ENCODE data around the gene FAM3C. TPM values are rescaled to one million over a fixed set of nuclear protein-coding genes. Genes with fewer than 3 reads are reported as not detected.
A peak's percentile ranks its signal among the peaks of the same experiment; 100 is the strongest.

The FAM3C gene
- total and polyA plus RNA-seq, 4 donors = 16.5 to 32.3 (median 22.5) TPM

GRCh38 chr7:121313793-121314676 is 82.1 kb downstream of the FAM3C start:
- H3K9me3 ChIP-seq (ENCODE audit: control insufficient read depth in 4 of 4, low read length in 3 of 4) = no peaks in the 10 kb centered on the region
- H3K9ac ChIP-seq (ENCODE audit: low read depth in 1 of 2, low read length in 2 of 2) = no peak overlapping the region
- H3K27me3 ChIP-seq (ENCODE audit: control insufficient read depth in 4 of 4, insufficient read depth in 4 of 4, low read length in 3 of 4) = no peaks in the 10 kb centered on the region
- H3K36me3 ChIP-seq (ENCODE audit: control insufficient read depth in 4 of 4, insufficient read depth in 3 of 4, low read depth in 1 of 4, low read length in 3 of 4) = no peaks in the 10 kb centered on the region
- H3K27ac ChIP-seq (ENCODE audit: low read depth in 1 of 2, low read length in 2 of 2) = no peak overlapping the region
- WGBS = 29% methylated on average over 9 of the region's 9 CpGs
- DNase-seq (ENCODE audit: low spot score) = no peak
- TF ChIP-seq HNF4A (conservative IDR thresholded peaks at IDR 0.05) = peak in 1 of 2 donors; percentile 9
- no peak for TF ChIP-seq MAX (IDR thresholded peaks at IDR 0.05)
- H3K4me3 ChIP-seq (ENCODE audit: low read depth in 1 of 3, low read length in 3 of 3) = peak overlapping the region in 2 of 3 donors; percentile 17 to 36
- H3K4me1 ChIP-seq (ENCODE audit: control insufficient read depth in 4 of 4, insufficient read depth in 4 of 4, low read length in 3 of 4) = peaks cover 0 to 8% (median 6%) of the 10 kb centered on the region in 4 donors

GRCh38 chr7:121313220-121313792 is 82.8 kb downstream of the FAM3C start:
- no peak overlapping the region for H3K27ac ChIP-seq (ENCODE audit: low read depth in 1 of 2, low read length in 2 of 2)
- H3K9me3 ChIP-seq (ENCODE audit: control insufficient read depth in 4 of 4, low read length in 3 of 4) = no peaks in the 10 kb centered on the region
- no peak overlapping the region for H3K9ac ChIP-seq (ENCODE audit: low read depth in 1 of 2, low read length in 2 of 2)
- TF ChIP-seq ZBTB33 (IDR thresholded peaks at IDR 0.05) (no peak), CTCF (IDR thresholded peaks at IDR 0.05; ENCODE audit: low read depth, low read length, missing input control) (no peak), TAF1 (conservative IDR thresholded peaks at IDR 0.05) (no peak), HNF4G (IDR thresholded peaks at IDR 0.05) (no peak), RXRA (IDR thresholded peaks at IDR 0.05) (no peak), ATF3 (IDR thresholded peaks at IDR 0.05) (no peak), EGR1 (IDR thresholded peaks at IDR 0.05; ENCODE audit: low read depth in 2 of 2) (no peak), JUND (IDR thresholded peaks at IDR 0.05) (no peak), REST (IDR thresholded peaks at IDR 0.05) (no peak), YY1 (IDR thresholded peaks at IDR 0.05) (no peak), MAX (IDR thresholded peaks at IDR 0.05) (no peak), FOXA2 (IDR thresholded peaks at IDR 0.05) (no peak), GABPA (IDR thresholded peaks at IDR 0.05 in 1 of 2, conservative IDR thresholded peaks at IDR 0.05 in 1 of 2) (no peak)
- DNase-seq (ENCODE audit: low spot score) = no peak
- no peak overlapping the region for H3K4me3 ChIP-seq (ENCODE audit: low read depth in 1 of 3, low read length in 3 of 3)
- no peaks in the 10 kb centered on the region for H3K27me3 ChIP-seq (ENCODE audit: control insufficient read depth in 4 of 4, insufficient read depth in 4 of 4, low read length in 3 of 4)
- peaks cover 0 to 8% (median 6%) of the 10 kb centered on the region in 4 donors for H3K4me1 ChIP-seq (ENCODE audit: control insufficient read depth in 4 of 4, insufficient read depth in 4 of 4, low read length in 3 of 4)
- WGBS = 65% methylated on average over 3 of the region's 3 CpGs
- no peaks in the 10 kb centered on the region for H3K36me3 ChIP-seq (ENCODE audit: control insufficient read depth in 4 of 4, insufficient read depth in 3 of 4, low read depth in 1 of 4, low read length in 3 of 4)
